AML-193 (cell line): Measurements from ENCODE around the gene BRD7.
"Not testable (repeated sequence)": the region's sequence is repeated elsewhere in the genome, so short reads cannot be mapped to it uniquely, and the experiment has no call there.

ENCODE experiments used
- DNase-seq, 2 experiments: peaks; one replicate each; lab custom pipeline; 2025; lab: John Stamatoyannopoulos, UW

Gene BRD7

GRCh38 chr16:50354629-50355456 is 13.9 kb downstream of the BRD7 start:
- peak; percentile 22 to 27 for DNase-seq

GRCh38 chr16:50354082-50354481 is 14.7 kb downstream of the BRD7 start:
- DNase-seq = no peak

- no peak for DNase-seq
Observed at GRCh38 chr16:50351952-50352351, 16.8 kb downstream of the BRD7 start.

- DNase-seq = no peak
Observed at GRCh38 chr16:50351116-50351515, 17.7 kb downstream of the BRD7 start.

GRCh38 chr16:50345210-50345609 is 23.6 kb downstream of the BRD7 start:
- DNase-seq = not testable (repeated sequence)

GRCh38 chr16:50343566-50343965 is 25.2 kb downstream of the BRD7 start:
- DNase-seq = not testable (repeated sequence)

GRCh38 chr16:50340578-50340977 is 28.2 kb downstream of the BRD7 start:
- no peak for DNase-seq

GRCh38 chr16:50338371-50339231 is 30.2 kb downstream of the BRD7 start:
- no peak for DNase-seq

- DNase-seq = no peak
Observed at GRCh38 chr16:50336884-50337283, 31.9 kb downstream of the BRD7 start.

GRCh38 chr16:50335196-50335958 is 33.4 kb downstream of the BRD7 start:
- DNase-seq = no peak

- DNase-seq = no peak
Observed at GRCh38 chr16:50334106-50334975, 34.4 kb downstream of the BRD7 start.

- no peak for DNase-seq
Observed at GRCh38 chr16:50332599-50332998, 36.2 kb downstream of the BRD7 start.

GRCh38 chr16:50331570-50331969 is 37.2 kb downstream of the BRD7 start:
- no peak for DNase-seq

- no peak for DNase-seq
Observed at GRCh38 chr16:50329446-50330189, 39.2 kb downstream of the BRD7 start.

- peak; percentile 15 to 27 for DNase-seq
Observed at GRCh38 chr16:50326835-50327465, 41.8 kb downstream of the BRD7 start.

GRCh38 chr16:50326264-50326663 is 42.5 kb downstream of the BRD7 start:
- no peak for DNase-seq

- DNase-seq = no peak
Observed at GRCh38 chr16:50324345-50324744, 44.4 kb downstream of the BRD7 start.

- peak; percentile 32 to 38 for DNase-seq
Observed at GRCh38 chr16:50323335-50324011, 45.3 kb downstream of the BRD7 start.

GRCh38 chr16:50322333-50322732 is 46.5 kb downstream of the BRD7 start:
- DNase-seq = no peak
